Trophoblast cell (in vitro differentiated cells and primary cell): ENCODE data around the gene PLEKHS1.

Experiments
- DNase-seq, 2 donors: peaks; one replicate each; pipeline ENCODE4 v3.0.0-alpha.2; 2016
- H2AFZ ChIP-seq: 2 replicates; pipeline ENCODE4 v1.6.1; 2013; ENCODE audit warnings: low read length, moderate library complexity, mild to moderate bottlenecking; ENCODE audit not compliant: insufficient read depth, poor library complexity
- H2AK5ac ChIP-seq: 2 replicates; pipeline ENCODE4 v1.6.1; 2013; ENCODE audit warnings: mild to moderate bottlenecking, low read length
- H2BK120ac ChIP-seq: 2 replicates; pipeline ENCODE4 v1.6.1; 2013; ENCODE audit warnings: low read length, mild to moderate bottlenecking, moderate library complexity; ENCODE audit not compliant: insufficient read depth, poor library complexity
- H2BK12ac ChIP-seq: 2 replicates; pipeline ENCODE4 v1.6.1; 2013; ENCODE audit warnings: mild to moderate bottlenecking, low read length, moderate library complexity
- H2BK5ac ChIP-seq: 2 replicates; pipeline ENCODE4 v1.6.1; 2013; ENCODE audit warnings: low read length, low read depth, moderate library complexity, mild to moderate bottlenecking; ENCODE audit not compliant: poor library complexity
- H3K14ac ChIP-seq: 2 replicates; pipeline ENCODE4 v1.6.1; 2013; ENCODE audit warnings: mild to moderate bottlenecking, low read length
- H3K18ac ChIP-seq: 2 replicates; pipeline ENCODE4 v1.6.1; 2013; ENCODE audit warnings: mild to moderate bottlenecking, low read length
- H3K23ac ChIP-seq: 2 replicates; pipeline ENCODE4 v1.6.1; 2013; ENCODE audit warnings: low read length
- H3K27ac ChIP-seq: 2 replicates; pipeline ENCODE4 v1.5.1; 2013; ENCODE audit warnings: low read depth, mild to moderate bottlenecking, inconsistent platforms, low read length, moderate library complexity
- H3K27me3 ChIP-seq: 2 replicates; pipeline ENCODE4 v1.6.1; 2013; ENCODE audit warnings: inconsistent platforms, mild to moderate bottlenecking, low read length, moderate library complexity; ENCODE audit not compliant: insufficient read depth
- H3K36me3 ChIP-seq, 2 experiments: 1 replicate in 1 of 2; 2 replicates in 1 of 2; pipeline ENCODE4 v1.6.1; 2013; ENCODE audit warnings: low read length in 2 of 2, mild to moderate bottlenecking in 2 of 2, moderate library complexity in 1 of 2; ENCODE audit not compliant: insufficient read depth in 2 of 2, control insufficient read depth in 1 of 2
- H3K4ac ChIP-seq: 2 replicates; pipeline ENCODE4 v1.6.1; 2013; ENCODE audit warnings: low read depth, mild to moderate bottlenecking, low read length, moderate library complexity
- H3K4me1 ChIP-seq, 2 experiments: 1 replicate in 1 of 2; 2 replicates in 1 of 2; pipeline ENCODE4 v1.6.1; 2013; ENCODE audit warnings: low read length in 2 of 2, mild to moderate bottlenecking in 2 of 2, moderate library complexity in 1 of 2; ENCODE audit not compliant: insufficient read depth in 2 of 2, control insufficient read depth in 1 of 2
- H3K4me2 ChIP-seq: 2 replicates; pipeline ENCODE4 v1.6.1; 2013; ENCODE audit warnings: inconsistent platforms, mild to moderate bottlenecking, low read length, moderate library complexity
- H3K4me3 ChIP-seq: 2 replicates; pipeline ENCODE4 v1.5.1; 2013; ENCODE audit warnings: mild to moderate bottlenecking, low read depth, low read length, inconsistent platforms
- H3K79me1 ChIP-seq: one replicate; pipeline ENCODE4 v1.6.1; 2013; ENCODE audit warnings: low read length
- H3K79me2 ChIP-seq: 2 replicates; pipeline ENCODE4 v1.6.1; 2013; ENCODE audit warnings: low read length, mild to moderate bottlenecking; ENCODE audit not compliant: control insufficient read depth, insufficient read depth, poor library complexity
- H3K9ac ChIP-seq: 2 replicates; pipeline ENCODE4 v1.6.1; 2013; ENCODE audit warnings: mild to moderate bottlenecking, low read length
- H3K9me3 ChIP-seq: 2 replicates; pipeline ENCODE4 v1.6.1; 2013; ENCODE audit warnings: low read depth, mild to moderate bottlenecking, control low read depth, inconsistent platforms, low read length; ENCODE audit not compliant: insufficient read depth
- H4K12ac ChIP-seq: 2 replicates; pipeline ENCODE4 v1.6.1; 2013; ENCODE audit warnings: low read depth, mild to moderate bottlenecking, low read length, moderate library complexity
- H4K8ac ChIP-seq: 2 replicates; pipeline ENCODE4 v1.6.1; 2013; ENCODE audit warnings: low read depth, mild to moderate bottlenecking, low read length, moderate library complexity
- H4K91ac ChIP-seq: one replicate; pipeline ENCODE4 v1.6.1; 2013; ENCODE audit warnings: low read depth, mild to moderate bottlenecking, low read length, moderate library complexity
- WGBS: extraction: QIAGEN DNeasy Blood & Tissue Kit; methylation state at CpG from one replicate; pipeline ENCODE4 v1.1.7; 2013; ENCODE audit warnings: missing lambda C conversion rate; ENCODE audit not compliant: insufficient read length, insufficient coverage; ENCODE audit errors: extremely low coverage; 5-methylcytosine and 5-hydroxymethylcytosine counted together

The PLEKHS1 gene

GRCh38 chr10:113782986-113783704 is 31.7 kb downstream of the PLEKHS1 start:
- no peaks in the 10 kb centered on the region for H3K79me2 ChIP-seq
- H3K36me3 ChIP-seq, result no peaks in the 10 kb centered on the region
- no peak overlapping the region for H2AK5ac ChIP-seq
- H2BK5ac ChIP-seq, result no peak overlapping the region
- H3K23ac ChIP-seq, result no peak overlapping the region
- H3K14ac ChIP-seq, result no peak overlapping the region
- H3K4me1 ChIP-seq, result no peaks in the 10 kb centered on the region
- H4K12ac ChIP-seq, result no peak overlapping the region
- no peaks in the 10 kb centered on the region for H3K9me3 ChIP-seq
- no peak overlapping the region for H3K4me3 ChIP-seq
- no peak overlapping the region for H2AFZ ChIP-seq
- H3K4me2 ChIP-seq, result no peak overlapping the region
- H3K4ac ChIP-seq, result no peak overlapping the region
- no peak overlapping the region for H3K9ac ChIP-seq
- no peak overlapping the region for H3K27ac ChIP-seq
- H3K79me1 ChIP-seq, result no peaks in the 10 kb centered on the region
- no CpG with 5 or more reads among the region's 8 CpGs for WGBS
- no peak overlapping the region for H2BK12ac ChIP-seq
- no peak overlapping the region for H2BK120ac ChIP-seq
- no peak overlapping the region for H3K18ac ChIP-seq
- DNase-seq, result no peak
- H4K91ac ChIP-seq, result no peak overlapping the region
- H3K27me3 ChIP-seq, result no peaks in the 10 kb centered on the region
- no peak overlapping the region for H4K8ac ChIP-seq

GRCh38 chr10:113788604-113789083 is 37.2 kb downstream of the PLEKHS1 start:
- no peak overlapping the region for H3K4ac ChIP-seq
- no peak overlapping the region for H2BK12ac ChIP-seq
- no CpG with 5 or more reads among the region's 9 CpGs for WGBS
- H3K4me1 ChIP-seq, result no peaks in the 10 kb centered on the region
- no peak overlapping the region for H2AFZ ChIP-seq
- H3K9ac ChIP-seq, result no peak overlapping the region
- no peak overlapping the region for H2AK5ac ChIP-seq
- no peaks in the 10 kb centered on the region for H3K9me3 ChIP-seq
- no peak overlapping the region for H2BK5ac ChIP-seq
- H3K23ac ChIP-seq, result no peak overlapping the region
- no peaks in the 10 kb centered on the region for H3K79me2 ChIP-seq
- no peak overlapping the region for H3K18ac ChIP-seq
- no peak overlapping the region for H2BK120ac ChIP-seq
- no peak overlapping the region for H3K14ac ChIP-seq
- DNase-seq, result peak in 1 of 2 donors; percentile 29
- H3K36me3 ChIP-seq, result no peaks in the 10 kb centered on the region
- no peak overlapping the region for H4K8ac ChIP-seq
- no peaks in the 10 kb centered on the region for H3K27me3 ChIP-seq
- H4K12ac ChIP-seq, result no peak overlapping the region
- no peak overlapping the region for H3K27ac ChIP-seq
- no peak overlapping the region for H3K4me3 ChIP-seq
- H3K79me1 ChIP-seq, result no peaks in the 10 kb centered on the region
- H4K91ac ChIP-seq, result no peak overlapping the region
- H3K4me2 ChIP-seq, result no peak overlapping the region

- no peak overlapping the region for H3K23ac ChIP-seq
- no peak overlapping the region for H3K4me2 ChIP-seq
- H2BK5ac ChIP-seq, result no peak overlapping the region
- no peak overlapping the region for H2BK120ac ChIP-seq
- H4K12ac ChIP-seq, result no peak overlapping the region
- no peak overlapping the region for H3K14ac ChIP-seq
- no peaks in the 10 kb centered on the region for H3K79me2 ChIP-seq
- no peaks in the 10 kb centered on the region for H3K36me3 ChIP-seq
- DNase-seq, result no peak
- H3K4me1 ChIP-seq, result no peaks in the 10 kb centered on the region
- no peak overlapping the region for H3K4ac ChIP-seq
- H3K27ac ChIP-seq, result no peak overlapping the region
- no peak overlapping the region for H4K91ac ChIP-seq
- H3K18ac ChIP-seq, result no peak overlapping the region
- no peak overlapping the region for H4K8ac ChIP-seq
- H3K27me3 ChIP-seq, result no peaks in the 10 kb centered on the region
- H3K79me1 ChIP-seq, result no peaks in the 10 kb centered on the region
- no peaks in the 10 kb centered on the region for H3K9me3 ChIP-seq
- no peak overlapping the region for H2AK5ac ChIP-seq
- H3K4me3 ChIP-seq, result no peak overlapping the region
- H2BK12ac ChIP-seq, result no peak overlapping the region
- no peak overlapping the region for H2AFZ ChIP-seq
- WGBS, result no CpG with 5 or more reads among the region's 2 CpGs
- no peak overlapping the region for H3K9ac ChIP-seq
Observed at GRCh38 chr10:113791691-113792090, 40.2 kb downstream of the PLEKHS1 start.

- no peak overlapping the region for H2AFZ ChIP-seq
- DNase-seq, result no peak
- H2BK12ac ChIP-seq, result no peak overlapping the region
- H3K18ac ChIP-seq, result no peak overlapping the region
- no peak overlapping the region for H3K4ac ChIP-seq
- H3K79me1 ChIP-seq, result no peaks in the 10 kb centered on the region
- H3K4me1 ChIP-seq, result no peaks in the 10 kb centered on the region
- no CpG with 5 or more reads among the region's 6 CpGs for WGBS
- H2AK5ac ChIP-seq, result no peak overlapping the region
- H3K36me3 ChIP-seq, result no peaks in the 10 kb centered on the region
- no peaks in the 10 kb centered on the region for H3K27me3 ChIP-seq
- H4K8ac ChIP-seq, result no peak overlapping the region
- H4K12ac ChIP-seq, result no peak overlapping the region
- H3K4me3 ChIP-seq, result no peak overlapping the region
- H3K79me2 ChIP-seq, result no peaks in the 10 kb centered on the region
- no peaks in the 10 kb centered on the region for H3K9me3 ChIP-seq
- no peak overlapping the region for H3K23ac ChIP-seq
- H2BK120ac ChIP-seq, result no peak overlapping the region
- no peak overlapping the region for H3K14ac ChIP-seq
- no peak overlapping the region for H3K9ac ChIP-seq
- H3K27ac ChIP-seq, result no peak overlapping the region
- H2BK5ac ChIP-seq, result no peak overlapping the region
- H3K4me2 ChIP-seq, result no peak overlapping the region
- no peak overlapping the region for H4K91ac ChIP-seq
Observed at GRCh38 chr10:113801569-113801968, 50.1 kb downstream of the PLEKHS1 start.
